Measurements from ENCODE around the gene ZSCAN21.

The ZSCAN21 gene

GRCh38 chr7:100091411-100092181 lies 42.0 kb downstream of the ZSCAN21 start:
- no peak for DNase-seq (ENCODE audit: low read depth, low spot score)
- H3K4me3 ChIP-seq (ENCODE audit: low read length): no peak overlapping the region

DNA sequence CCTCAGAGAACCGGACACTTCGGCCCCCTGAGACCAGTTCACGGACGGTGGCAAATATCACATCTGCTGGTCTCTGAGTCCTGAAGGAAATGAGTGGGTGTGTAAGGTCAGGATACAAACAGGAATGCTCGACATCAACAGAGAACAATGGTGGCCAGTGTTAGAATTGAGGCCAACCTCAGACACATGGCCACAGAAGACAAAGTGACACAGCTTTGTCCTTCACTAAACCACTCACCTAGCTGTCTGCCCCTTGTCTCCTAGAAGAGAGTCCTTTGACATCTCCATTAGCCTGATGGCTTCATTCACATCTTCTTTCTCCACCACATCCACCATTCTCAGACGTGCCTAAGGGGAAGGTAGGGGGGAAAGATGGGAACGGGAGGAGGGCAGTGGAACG lies 43.5 kb downstream of the ZSCAN21 start:
- no peak for DNase-seq (ENCODE audit: low read depth, low spot score)
- H3K4me3 ChIP-seq (ENCODE audit: low read length): no peak overlapping the region

GRCh38 chr7:100093498-100093897 lies 43.9 kb downstream of the ZSCAN21 start:
- no peak for DNase-seq (ENCODE audit: low read depth, low spot score)
- H3K4me3 ChIP-seq (ENCODE audit: low read length): no peak overlapping the region

DNA sequence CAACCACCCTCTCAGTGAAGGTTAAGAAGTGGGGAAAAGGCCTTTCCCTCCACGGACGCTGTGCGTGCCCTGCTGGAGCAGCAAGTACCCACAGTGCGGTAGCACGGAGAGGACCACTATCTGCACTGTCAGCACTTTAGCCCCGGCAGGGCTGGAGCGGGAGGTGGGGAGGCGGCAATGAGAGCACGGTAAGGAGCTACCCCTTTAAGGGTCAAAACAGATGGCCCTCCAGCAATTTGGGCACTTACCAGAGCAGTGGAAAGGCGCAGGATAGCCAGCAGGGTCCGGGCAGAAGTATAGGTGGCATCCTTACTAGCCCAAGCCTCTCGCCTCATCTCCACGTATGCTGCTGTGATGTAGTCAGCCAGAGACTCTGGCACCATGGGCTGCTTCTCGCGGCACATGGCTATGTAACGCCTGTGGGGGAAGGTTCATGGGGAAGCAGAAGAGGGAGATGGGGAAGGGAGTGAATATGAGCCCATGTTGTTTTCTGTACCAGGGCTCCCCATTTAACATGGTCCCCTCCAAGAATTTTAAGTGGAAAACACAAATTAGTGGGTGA lies 44.4 kb downstream of the ZSCAN21 start:
- DNase-seq (ENCODE audit: low read depth, low spot score): no peak
- no peak overlapping the region for H3K4me3 ChIP-seq (ENCODE audit: low read length)

- H3K4me3 ChIP-seq (ENCODE audit: low read length): no peak overlapping the region
- DNase-seq (ENCODE audit: low read depth, low spot score): no peak
These were observed 45.7 kb downstream of the ZSCAN21 start for GRCh38 chr7:100095289-100095688.

DNA sequence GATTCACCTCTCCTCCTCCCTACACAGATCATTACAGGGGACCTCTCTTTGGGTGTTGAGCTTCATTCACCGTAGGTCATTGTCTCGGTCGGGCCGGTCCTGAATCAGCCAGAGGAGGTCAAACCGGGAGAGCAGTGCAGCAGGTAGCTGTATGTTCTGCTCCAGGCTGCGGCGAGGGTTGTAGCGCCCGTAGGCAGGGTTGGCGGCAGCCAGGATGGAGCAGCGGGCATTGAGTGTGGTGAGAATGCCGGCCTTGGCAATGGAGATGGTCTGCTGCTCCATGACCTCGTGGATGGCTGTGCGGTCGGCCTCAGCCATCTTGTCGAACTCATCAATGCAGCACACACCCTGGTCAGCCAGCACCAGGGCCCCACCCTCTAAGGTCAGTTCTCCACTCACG lies 46.1 kb downstream of the ZSCAN21 start:
- H3K4me3 ChIP-seq (ENCODE audit: low read length): no peak overlapping the region
- DNase-seq (ENCODE audit: low read depth, low spot score): no peak

- no peak for DNase-seq (ENCODE audit: low read depth, low spot score)
- H3K4me3 ChIP-seq (ENCODE audit: low read length): no peak overlapping the region
These were observed 49.3 kb downstream of the ZSCAN21 start for GRCh38 chr7:100098913-100099312.

DNA sequence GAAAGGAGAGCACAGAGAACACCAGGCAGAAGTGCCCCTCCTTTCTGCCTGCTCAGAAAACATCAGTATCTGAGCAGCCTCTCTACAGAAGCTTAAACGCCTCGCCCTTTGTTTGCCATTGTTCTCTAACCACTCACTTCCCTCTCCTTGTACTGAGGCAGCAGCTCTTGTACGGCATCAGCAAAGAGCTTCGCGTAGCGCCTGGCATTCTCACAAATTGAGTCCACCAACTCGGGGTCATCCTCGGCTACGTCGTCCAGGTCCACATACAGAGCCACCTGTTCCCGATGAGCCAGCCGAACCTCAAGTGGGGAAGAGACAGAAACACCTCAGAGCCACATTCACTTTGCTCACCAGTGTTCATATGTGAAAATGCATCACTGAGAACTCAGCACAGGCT lies 49.9 kb downstream of the ZSCAN21 start:
- H3K4me3 ChIP-seq (ENCODE audit: low read length): peak overlapping the region; percentile 96
- no peak for DNase-seq (ENCODE audit: low read depth, low spot score)

- peak; percentile 90 for DNase-seq (ENCODE audit: low read depth, low spot score)
These were observed 50.9 kb downstream of the ZSCAN21 start for GRCh38 chr7:100100420-100101015.

GRCh38 chr7:100101016-100101862 lies 51.7 kb downstream of the ZSCAN21 start, which contains the start of the genes AP4M1 and MCM7:
AP4M1 (plus strand) TSS chr7:100101643; CDS start chr7:100101715, 72 bp downstream.
MCM7 (minus strand) TSS chr7:100101397; CDS start chr7:100101294, 103 bp downstream.
- peak; percentile 95 for DNase-seq (ENCODE audit: low read depth, low spot score)
- peak within 1 kb of the TSS; percentile 96 for H3K4me3 ChIP-seq (ENCODE audit: low read length)

More at GRCh38 chr7:100100420-100101015, 50.9 kb downstream of the ZSCAN21 start:
- peak overlapping the region; percentile 96 for H3K4me3 ChIP-seq (ENCODE audit: low read length)

DNA sequence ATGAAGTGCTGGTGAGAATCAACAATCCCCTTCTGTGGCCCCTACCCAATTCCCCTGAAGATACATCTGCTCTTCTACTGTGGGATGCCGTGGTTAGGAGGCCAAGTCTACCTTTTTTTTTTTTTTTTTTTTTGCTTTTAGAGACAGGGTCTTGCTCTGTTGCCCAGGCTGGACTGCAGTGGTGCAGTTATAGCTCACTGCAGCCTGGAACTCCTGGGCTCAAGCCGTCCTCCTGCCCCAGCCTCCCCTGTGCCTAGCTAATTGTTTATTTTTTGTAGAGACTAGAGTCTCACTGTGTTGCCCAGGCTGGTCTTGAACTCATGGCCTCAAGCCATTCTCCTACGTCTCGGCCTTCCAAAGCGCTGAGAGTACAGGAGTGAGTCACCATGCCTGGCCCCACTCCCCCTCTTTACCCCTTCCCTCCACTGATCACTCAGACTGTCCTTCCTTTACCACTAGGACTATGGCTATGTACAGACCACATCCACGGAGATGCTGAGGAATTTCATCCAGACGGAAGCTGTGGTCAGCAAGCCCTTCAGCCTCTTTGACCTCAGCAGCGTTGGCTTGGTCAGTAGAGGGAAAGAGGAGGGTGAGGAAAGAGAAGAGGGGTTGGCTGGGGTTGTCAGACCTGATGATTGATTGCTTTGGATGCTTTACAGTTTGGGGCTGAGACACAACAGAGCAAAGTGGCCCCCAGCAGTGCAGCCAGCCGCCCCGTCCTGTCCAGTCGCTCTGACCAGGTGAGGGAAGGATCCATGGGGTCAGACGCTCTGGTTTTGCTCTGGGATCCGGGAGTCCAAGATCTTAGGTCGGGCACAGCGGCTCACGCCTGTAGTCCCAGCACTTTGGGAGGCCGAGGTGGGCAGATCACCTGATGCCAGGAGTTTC lies 53.6 kb downstream of the ZSCAN21 start:
- no peak for DNase-seq (ENCODE audit: low read depth, low spot score)
- no peak overlapping the region for H3K4me3 ChIP-seq (ENCODE audit: low read length)

- no peak overlapping the region for H3K4me3 ChIP-seq (ENCODE audit: low read length)
- no peak for DNase-seq (ENCODE audit: low read depth, low spot score)
These were observed 56.0 kb downstream of the ZSCAN21 start for GRCh38 chr7:100105534-100105933.

- DNase-seq (ENCODE audit: low read depth, low spot score): no peak
- no peak overlapping the region for H3K4me3 ChIP-seq (ENCODE audit: low read length)
These were observed 57.1 kb downstream of the ZSCAN21 start for GRCh38 chr7:100106633-100107032.

DNA sequence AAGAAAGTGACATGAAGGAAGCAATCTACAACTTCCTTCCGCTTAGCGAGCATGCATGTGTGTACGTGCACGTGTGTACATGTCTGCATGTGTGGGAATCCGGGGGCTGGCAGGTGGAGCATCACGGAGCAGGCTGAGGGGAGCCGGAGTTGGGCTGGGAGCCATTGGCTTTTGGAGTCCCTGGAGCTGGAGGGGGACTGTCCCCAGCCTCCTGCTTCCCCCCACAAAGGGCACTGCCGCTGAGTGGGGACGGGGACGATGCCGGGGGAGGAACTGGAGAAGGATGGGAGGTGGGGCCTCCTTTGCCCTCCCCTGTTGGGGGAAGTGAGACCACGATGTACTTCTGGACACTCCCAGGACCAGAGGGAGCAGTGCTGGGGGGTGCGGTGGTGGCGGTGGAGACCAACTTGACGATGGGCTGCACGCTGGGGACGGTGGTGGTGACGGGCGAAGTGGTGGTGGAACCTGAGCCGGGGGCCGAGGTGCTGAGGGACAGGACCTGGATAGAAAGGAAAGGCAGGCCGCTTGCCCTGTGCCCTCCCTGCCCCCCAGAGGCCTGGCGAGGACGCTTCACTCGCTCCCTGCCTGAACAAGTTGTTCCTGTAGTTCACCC lies 57.7 kb downstream of the ZSCAN21 start:
- no peak for DNase-seq (ENCODE audit: low read depth, low spot score)
- H3K4me3 ChIP-seq (ENCODE audit: low read length): no peak overlapping the region

GRCh38 chr7:100107890-100108289 lies 58.3 kb downstream of the ZSCAN21 start:
- DNase-seq (ENCODE audit: low read depth, low spot score): no peak
- no peak overlapping the region for H3K4me3 ChIP-seq (ENCODE audit: low read length)

GRCh38 chr7:100109521-100110163 lies 60.1 kb downstream of the ZSCAN21 start:
- no peak for DNase-seq (ENCODE audit: low read depth, low spot score)
- H3K4me3 ChIP-seq (ENCODE audit: low read length): no peak overlapping the region

DNA sequence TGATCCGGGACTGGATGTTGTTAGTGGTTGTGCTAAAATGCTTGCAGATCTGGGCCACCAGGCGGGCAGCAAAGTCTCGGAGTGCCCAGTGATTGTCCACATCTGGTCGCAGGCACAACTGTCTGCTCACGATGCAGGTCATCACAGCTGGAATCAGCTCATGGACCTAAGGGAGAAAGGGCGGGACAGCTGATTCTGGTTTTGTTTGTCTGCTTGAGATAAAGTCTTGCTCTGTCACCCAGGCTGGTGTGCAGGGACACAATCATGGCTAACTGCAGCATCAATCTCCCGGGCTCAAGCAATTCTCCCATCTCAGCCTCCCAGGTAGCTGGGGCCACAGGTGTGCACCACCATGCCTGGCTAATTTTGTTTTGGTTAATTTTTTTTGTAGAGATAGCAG lies 61.6 kb downstream of the ZSCAN21 start:
- no peak overlapping the region for H3K4me3 ChIP-seq (ENCODE audit: low read length)
- DNase-seq (ENCODE audit: low read depth, low spot score): no peak

GRCh38 chr7:100111914-100112313 lies 62.3 kb downstream of the ZSCAN21 start:
- H3K4me3 ChIP-seq (ENCODE audit: low read length): no peak overlapping the region
- no peak for DNase-seq (ENCODE audit: low read depth, low spot score)
